GM12874 (cell line): ENCODE data around the gene MIP.

Experiments
- CTCF ChIP-seq: IDR thresholded peaks from 2 replicates; pipeline ENCODE4 v1.5.1; 2011; ENCODE audit warnings: low read depth, mild to moderate bottlenecking, control low read depth, low read length, moderate library complexity; ENCODE audit not compliant: insufficient read depth

MIP gene

GRCh38 chr12:56479625-56480024, 25.2 kb upstream of the MIP start:
- TF ChIP-seq CTCF, result no peak

GRCh38 chr12:56477521-56478225, 23.2 kb upstream of the MIP start:
- TF ChIP-seq CTCF, result no peak

GRCh38 chr12:56476972-56477432, 22.5 kb upstream of the MIP start:
- TF ChIP-seq CTCF, result no peak

- TF ChIP-seq CTCF, result no peak
These were observed 21.7 kb upstream of the MIP start for GRCh38 chr12:56476143-56476542.

GRCh38 chr12:56474389-56474788, 19.9 kb upstream of the MIP start:
- TF ChIP-seq CTCF, result no peak

GRCh38 chr12:56469007-56469930, 14.8 kb upstream of the MIP start:
- TF ChIP-seq CTCF, result no peak

GRCh38 chr12:56468216-56469006, 14.0 kb upstream of the MIP start, which contains the start of gene SPRYD4:
SPRYD4 (plus strand) TSS chr12:56468578; CDS start chr12:56468592, 14 bp downstream.
- TF ChIP-seq CTCF, result no peak
